NT2/D1 (cell line): ENCODE measurements around the gene IPO5.

ENCODE experiments used
- SUZ12 ChIP-seq: IDR thresholded peaks from 2 replicates; pipeline ENCODE4 v1.6.1; 2011; ENCODE audit not compliant: insufficient read length, insufficient read depth; ENCODE audit errors: extremely low read depth
- YY1 ChIP-seq: IDR thresholded peaks from 2 replicates; pipeline ENCODE4 v1.6.1; 2011; ENCODE audit not compliant: insufficient read length, insufficient read depth
- ZNF274 ChIP-seq: IDR thresholded peaks from 2 replicates; pipeline ENCODE4 v1.6.1; 2011; ENCODE audit warnings: mild to moderate bottlenecking, low read depth, low read length

GRCh38 chr13:98041081-98041820 is 87.8 kb downstream of the IPO5 start:
- no peak for TF ChIP-seq ZNF274
- no peak for TF ChIP-seq SUZ12
- TF ChIP-seq YY1: no peak
